ENCODE data around the gene SEMA3E. TPM values are rescaled to one million over a fixed set of nuclear protein-coding genes. Genes with fewer than 3 reads are reported as not detected.
"Not testable (repeated sequence)": the region's sequence is repeated elsewhere in the genome, so short reads cannot be mapped to it uniquely, and the experiment has no call there.

Gene SEMA3E
- total RNA-seq, 2 experiments from 2014 or later = not detected

DNA sequence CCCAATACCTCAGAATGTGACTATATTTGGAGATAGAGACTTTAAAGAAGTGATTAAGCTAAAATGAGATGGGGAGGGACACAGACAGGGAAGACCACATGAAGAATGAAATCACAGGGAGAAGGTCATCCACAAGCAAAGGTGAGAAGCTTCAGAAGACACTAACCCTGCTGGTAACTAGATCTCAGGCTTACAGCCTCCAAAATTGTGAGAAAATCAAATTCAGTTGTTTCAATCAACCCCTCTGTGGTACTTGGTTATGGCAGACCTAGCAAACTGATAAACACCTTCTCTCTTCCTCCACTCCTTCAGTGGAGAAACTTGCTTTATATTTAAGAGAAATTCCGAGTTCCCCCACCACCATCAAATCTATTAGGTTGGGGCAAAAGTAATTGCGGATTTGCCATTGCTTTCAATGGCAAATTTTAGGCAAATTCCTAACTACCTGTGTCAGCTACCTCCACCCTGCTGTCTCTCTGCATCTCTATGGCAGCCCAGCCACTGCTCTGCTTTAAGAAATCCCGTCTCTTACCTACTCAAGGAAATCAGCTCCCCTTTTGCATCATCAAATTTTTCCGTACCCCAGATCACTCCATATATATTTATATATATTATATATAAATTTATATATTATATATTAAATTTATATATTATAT, 38.2 kb downstream of the SEMA3E start:
- H3K27me3 Mint-ChIP-seq = no peaks in the 10 kb centered on the region
- no peak overlapping the region for H3K27ac Mint-ChIP-seq
- H3K4me3 Mint-ChIP-seq = no peak overlapping the region
- no peaks in the 10 kb centered on the region for H3K36me3 Mint-ChIP-seq
- no peaks in the 10 kb centered on the region for H3K4me1 Mint-ChIP-seq
- DNase-seq = no peak
- peaks cover 1% of the 10 kb centered on the region for H3K9me3 Mint-ChIP-seq

DNA sequence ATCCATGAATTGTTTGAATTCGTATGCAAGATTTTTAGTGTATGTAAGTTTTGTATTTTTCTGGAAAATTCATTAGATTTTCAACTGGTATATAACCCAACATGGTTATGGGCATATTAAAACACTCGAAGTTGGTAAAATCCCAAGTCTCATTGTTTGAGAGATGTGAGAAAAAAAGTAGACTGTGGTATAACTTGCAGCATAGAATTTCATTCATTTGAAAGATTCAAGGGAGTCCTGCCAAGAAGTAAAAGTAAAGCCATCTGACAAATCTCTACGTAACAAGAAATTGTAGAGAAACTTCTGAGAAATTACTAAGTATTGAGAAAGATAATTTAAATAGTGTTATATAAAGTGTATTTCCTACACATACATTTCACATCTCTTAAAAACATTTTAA, 40.2 kb downstream of the SEMA3E start:
- no peak overlapping the region for H3K27ac Mint-ChIP-seq
- H3K9me3 Mint-ChIP-seq = peaks cover 4% of the 10 kb centered on the region
- DNase-seq = no peak
- no peaks in the 10 kb centered on the region for H3K4me1 Mint-ChIP-seq
- no peaks in the 10 kb centered on the region for H3K36me3 Mint-ChIP-seq
- no peak overlapping the region for H3K4me3 Mint-ChIP-seq
- H3K27me3 Mint-ChIP-seq = no peaks in the 10 kb centered on the region

DNA sequence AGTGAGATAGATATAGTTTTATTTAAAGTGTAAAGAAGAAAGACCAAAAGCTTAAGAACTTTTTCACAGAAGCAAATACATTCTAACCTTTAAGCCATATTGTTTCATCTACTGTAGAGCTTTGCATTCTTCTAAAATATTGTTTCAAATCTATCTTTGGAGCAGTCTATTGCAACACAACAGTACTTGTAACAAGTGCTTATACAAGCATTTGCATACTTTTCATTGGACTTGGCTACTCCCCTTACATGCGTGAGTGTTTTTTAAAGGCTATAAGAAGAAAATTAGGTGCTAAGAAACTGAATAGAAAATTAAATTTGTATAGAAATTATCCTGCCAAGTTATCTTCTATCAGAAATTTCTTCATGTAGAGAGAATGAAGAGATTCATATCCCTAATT, 45.3 kb downstream of the SEMA3E start:
- no peaks in the 10 kb centered on the region for H3K27me3 Mint-ChIP-seq
- H3K27ac Mint-ChIP-seq = no peak overlapping the region
- no peak for DNase-seq
- H3K9me3 Mint-ChIP-seq = peaks cover 4% of the 10 kb centered on the region
- no peaks in the 10 kb centered on the region for H3K36me3 Mint-ChIP-seq
- H3K4me3 Mint-ChIP-seq = no peak overlapping the region
- H3K4me1 Mint-ChIP-seq = no peaks in the 10 kb centered on the region

DNA sequence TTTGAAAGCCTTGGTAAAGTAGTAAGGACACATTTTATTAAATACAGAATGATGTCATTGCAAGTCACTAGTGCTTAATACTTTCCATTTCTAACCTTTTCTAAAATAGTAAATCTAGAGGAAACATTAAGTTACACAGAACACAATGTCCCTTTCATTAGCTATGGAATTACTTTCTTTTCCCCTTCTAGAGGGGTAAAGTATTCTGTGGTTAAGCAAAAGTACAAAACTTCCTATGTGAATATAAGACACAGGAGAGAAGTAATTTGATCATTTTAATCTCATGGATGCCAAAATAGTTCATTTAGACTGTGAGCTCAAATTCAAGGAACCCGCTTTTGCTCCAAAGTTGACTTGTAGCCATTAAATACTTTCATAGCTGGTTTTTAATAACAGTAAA, 49.8 kb downstream of the SEMA3E start:
- no peak for DNase-seq
- H3K4me1 Mint-ChIP-seq = no peaks in the 10 kb centered on the region
- no peak overlapping the region for H3K27ac Mint-ChIP-seq
- H3K36me3 Mint-ChIP-seq = no peaks in the 10 kb centered on the region
- no peaks in the 10 kb centered on the region for H3K9me3 Mint-ChIP-seq
- no peaks in the 10 kb centered on the region for H3K27me3 Mint-ChIP-seq
- no peak overlapping the region for H3K4me3 Mint-ChIP-seq

DNA sequence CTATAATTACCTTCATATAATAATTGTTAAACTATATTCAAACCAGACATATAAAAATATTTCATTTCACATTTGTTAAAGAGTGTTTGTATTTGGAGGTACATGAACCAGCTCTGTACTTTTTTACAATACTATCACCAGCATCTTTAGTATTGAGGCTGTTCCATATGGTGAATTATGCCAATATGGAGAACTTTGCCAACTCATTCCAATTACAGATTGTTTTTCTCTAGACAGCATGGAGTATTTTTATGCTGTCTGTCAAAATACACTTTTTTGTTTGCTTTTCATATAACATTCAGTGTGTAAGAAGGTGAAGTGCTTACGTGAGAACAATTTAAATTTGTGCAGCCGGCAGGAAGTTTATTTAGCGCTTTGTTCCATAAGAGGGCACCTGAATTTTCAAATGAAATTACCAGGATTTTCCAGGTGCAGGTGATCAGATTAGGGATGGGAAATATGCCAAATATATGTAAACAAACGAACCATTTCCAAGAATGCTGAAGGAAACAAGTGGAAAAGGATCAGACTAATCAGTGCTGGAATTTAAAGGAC, 54.9 kb downstream of the SEMA3E start:
- no peak overlapping the region for H3K27ac Mint-ChIP-seq
- no peak for DNase-seq
- H3K4me1 Mint-ChIP-seq = no peaks in the 10 kb centered on the region
- H3K4me3 Mint-ChIP-seq = no peak overlapping the region
- H3K9me3 Mint-ChIP-seq = no peaks in the 10 kb centered on the region
- H3K27me3 Mint-ChIP-seq = no peaks in the 10 kb centered on the region
- no peaks in the 10 kb centered on the region for H3K36me3 Mint-ChIP-seq

DNA sequence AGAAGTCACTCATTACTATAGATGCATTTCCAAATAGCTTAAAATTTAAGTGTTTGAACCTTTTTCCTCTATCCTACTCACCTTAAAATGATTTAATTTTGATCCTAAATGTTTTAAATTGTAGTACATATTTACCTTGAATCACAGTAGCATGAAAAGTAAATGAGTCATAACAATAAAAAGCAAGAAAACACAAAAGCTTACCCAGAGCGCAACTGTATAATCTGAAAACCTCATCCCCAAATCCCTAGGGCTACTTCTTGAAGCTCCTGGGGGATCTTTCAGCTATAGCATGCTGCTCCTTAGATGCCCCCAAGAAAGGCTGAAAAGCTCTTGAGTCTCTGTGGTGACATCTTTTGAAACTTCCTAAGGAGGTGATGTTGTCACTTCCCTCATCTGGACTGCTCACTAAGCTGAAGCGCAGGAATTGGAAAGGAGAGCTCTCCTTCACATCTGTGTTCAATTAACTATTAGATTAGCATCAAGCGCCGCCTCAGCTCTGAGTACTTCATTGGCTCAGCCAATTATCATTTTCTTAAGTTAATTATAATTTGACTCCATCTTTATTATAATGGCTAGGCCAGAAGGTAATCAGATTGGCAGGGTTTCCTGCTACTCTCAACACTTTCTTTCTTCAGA, 60.2 kb downstream of the SEMA3E start:
- Mint-ChIP-seq H3K36me3 (no peaks in the 10 kb centered on the region), H3K4me3 (no peak overlapping the region), H3K4me1 (no peaks in the 10 kb centered on the region), H3K27me3 (no peaks in the 10 kb centered on the region), H3K27ac (no peak overlapping the region), H3K9me3 (peaks cover 2% of the 10 kb centered on the region)
- DNase-seq = no peak

DNA sequence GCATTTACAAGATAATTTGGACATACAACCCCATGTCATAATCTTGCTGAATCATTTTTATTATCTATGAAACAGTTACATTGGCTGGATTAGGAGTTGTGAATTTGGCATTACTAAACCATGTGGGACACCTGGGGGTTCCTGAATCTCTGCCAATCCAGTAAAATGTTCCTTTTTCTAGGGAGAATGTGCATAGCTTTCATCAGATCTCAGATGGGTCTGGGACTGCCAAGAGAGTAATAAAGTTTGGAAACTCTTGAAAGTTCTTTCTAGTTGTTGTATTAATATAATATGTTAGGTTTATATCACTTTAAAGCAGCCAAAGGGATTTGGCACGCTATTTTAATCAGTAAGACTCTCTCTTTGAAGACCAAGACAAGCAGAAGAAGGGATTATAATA, 62.7 kb downstream of the SEMA3E start:
- Mint-ChIP-seq H3K9me3 (peaks cover 2% of the 10 kb centered on the region), H3K4me1 (no peaks in the 10 kb centered on the region), H3K36me3 (no peaks in the 10 kb centered on the region), H3K27ac (no peak overlapping the region), H3K4me3 (no peak overlapping the region), H3K27me3 (no peaks in the 10 kb centered on the region)
- no peak for DNase-seq

DNA sequence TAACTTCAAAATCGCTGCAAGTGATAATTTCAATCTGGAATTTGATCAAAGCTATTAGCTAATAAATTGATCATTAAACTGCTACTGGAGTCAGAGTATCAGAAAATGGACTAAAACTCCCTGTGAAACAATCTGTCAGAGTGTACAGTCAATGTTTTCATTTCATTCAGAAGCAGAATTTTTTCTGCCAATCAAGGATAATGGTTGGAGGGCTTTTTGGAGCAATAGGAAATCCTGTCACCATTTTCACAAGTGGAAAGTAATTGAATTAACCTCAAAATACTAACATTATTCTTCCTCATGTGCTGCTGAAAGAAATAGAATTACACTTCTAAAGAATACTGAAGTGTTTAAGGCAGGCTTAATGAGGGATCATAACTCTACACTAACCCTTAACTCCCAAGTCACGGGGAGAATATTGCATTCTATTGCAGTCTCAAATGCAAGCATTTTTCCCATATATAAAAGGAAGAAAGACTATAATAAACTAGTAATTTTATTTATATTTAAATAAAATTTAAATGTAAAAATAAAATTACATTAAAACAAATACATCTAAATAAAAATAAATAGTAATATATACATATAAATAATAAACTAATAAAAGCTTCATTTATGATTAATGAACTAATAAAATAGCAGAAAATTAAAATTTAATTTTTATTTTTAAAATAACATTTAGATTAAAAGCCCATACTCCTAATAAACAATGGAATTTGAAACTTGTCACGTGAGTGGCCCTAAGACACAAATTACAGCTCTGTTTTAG, 67.1 kb downstream of the SEMA3E start:
- H3K27ac Mint-ChIP-seq = no peak overlapping the region
- peaks cover 2% of the 10 kb centered on the region for H3K9me3 Mint-ChIP-seq
- no peaks in the 10 kb centered on the region for H3K27me3 Mint-ChIP-seq
- no peak for DNase-seq
- H3K4me1 Mint-ChIP-seq = no peaks in the 10 kb centered on the region
- H3K4me3 Mint-ChIP-seq = no peak overlapping the region
- no peaks in the 10 kb centered on the region for H3K36me3 Mint-ChIP-seq

DNA sequence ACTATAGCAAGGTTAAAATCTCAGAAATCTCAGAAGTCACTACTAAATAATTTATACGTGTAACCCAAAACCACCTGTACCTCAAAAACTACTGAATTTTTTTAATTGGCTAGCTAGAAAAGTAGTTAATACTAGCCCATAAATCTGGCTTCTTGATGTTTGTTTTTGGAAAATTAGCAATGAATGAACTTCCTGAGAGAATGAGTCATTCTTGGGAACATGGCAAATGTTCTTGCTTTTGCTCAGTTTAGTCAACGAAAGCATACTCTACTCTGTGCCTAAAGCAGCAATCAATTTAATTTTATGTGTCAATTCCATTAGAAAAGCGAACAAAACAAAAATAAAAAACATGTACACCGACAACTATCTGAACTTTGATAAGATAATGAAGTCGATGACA, 69.2 kb downstream of the SEMA3E start:
- no peaks in the 10 kb centered on the region for H3K27me3 Mint-ChIP-seq
- DNase-seq = no peak
- H3K9me3 Mint-ChIP-seq = no peaks in the 10 kb centered on the region
- H3K36me3 Mint-ChIP-seq = no peaks in the 10 kb centered on the region
- no peak overlapping the region for H3K27ac Mint-ChIP-seq
- no peaks in the 10 kb centered on the region for H3K4me1 Mint-ChIP-seq
- no peak overlapping the region for H3K4me3 Mint-ChIP-seq

DNA sequence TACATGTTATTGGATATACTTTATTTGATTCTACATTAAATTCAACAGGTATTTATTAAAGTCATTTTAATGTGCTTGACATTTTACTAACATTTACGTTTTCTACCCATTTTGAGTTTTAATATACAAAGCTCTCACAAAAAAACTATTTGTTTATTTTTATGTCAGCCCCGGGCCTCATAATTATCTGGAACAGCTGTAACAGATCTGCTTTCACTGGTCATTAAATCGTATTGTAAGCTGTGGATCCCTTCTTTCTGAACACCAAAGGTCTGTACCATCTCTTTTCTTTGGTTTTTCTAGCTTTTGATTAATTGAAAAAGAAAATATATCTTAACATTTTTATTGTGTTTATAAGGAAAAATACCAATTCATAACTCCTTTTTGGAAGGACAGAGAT, 73.5 kb downstream of the SEMA3E start:
- H3K27ac Mint-ChIP-seq = no peak overlapping the region

DNA sequence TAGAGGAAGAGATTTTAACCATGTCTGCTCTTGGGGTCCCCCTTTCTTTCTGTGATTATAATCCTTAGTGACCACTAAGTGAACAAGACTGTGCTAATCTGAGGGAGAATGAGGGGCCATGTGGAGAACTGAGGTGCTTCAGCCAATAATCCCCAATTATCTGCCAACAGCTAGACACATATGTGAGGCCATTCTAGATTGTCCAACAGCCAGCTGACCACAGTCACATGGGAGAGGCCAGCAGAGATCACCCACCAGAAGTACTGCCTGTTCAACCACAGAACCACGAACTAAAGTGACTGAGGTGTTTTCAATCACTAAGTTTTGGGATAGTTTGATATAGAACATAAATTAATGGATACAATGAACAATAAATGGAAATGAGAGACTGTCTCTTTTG, 74.3 kb downstream of the SEMA3E start:
- no peaks in the 10 kb centered on the region for H3K27me3 Mint-ChIP-seq
- H3K4me3 Mint-ChIP-seq = no peak overlapping the region
- H3K4me1 Mint-ChIP-seq = no peaks in the 10 kb centered on the region
- no peak overlapping the region for H3K27ac Mint-ChIP-seq
- H3K9me3 Mint-ChIP-seq = peaks cover 3% of the 10 kb centered on the region
- DNase-seq = no peak
- H3K36me3 Mint-ChIP-seq = no peaks in the 10 kb centered on the region

More for the DNA sequence above, 73.5 kb downstream of the SEMA3E start:
- Mint-ChIP-seq H3K9me3 (peaks cover 1% of the 10 kb centered on the region), H3K36me3 (no peaks in the 10 kb centered on the region), H3K27me3 (no peaks in the 10 kb centered on the region), H3K4me1 (no peaks in the 10 kb centered on the region), H3K4me3 (no peak overlapping the region)
- no peak for DNase-seq

DNA sequence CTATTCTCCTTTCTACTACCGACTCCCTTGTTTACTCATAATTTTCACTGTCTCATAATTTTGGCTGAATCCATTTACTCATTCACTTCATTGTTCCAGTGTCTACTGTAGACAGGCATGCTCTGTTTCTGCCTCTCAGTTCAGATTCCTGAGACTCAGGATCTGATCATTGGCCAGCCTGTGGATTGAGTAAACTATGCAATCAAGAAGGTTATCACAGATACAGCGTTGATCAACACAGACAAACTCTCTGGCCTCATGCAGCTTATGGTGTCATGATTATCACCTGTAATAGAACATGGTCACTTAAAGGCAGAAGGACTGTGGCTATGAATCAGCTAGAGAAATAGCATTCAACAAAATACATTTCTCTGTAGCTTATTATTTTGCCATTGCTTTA, 86.0 kb downstream of the SEMA3E start:
- no peaks in the 10 kb centered on the region for H3K36me3 Mint-ChIP-seq
- no peak overlapping the region for H3K4me3 Mint-ChIP-seq
- H3K4me1 Mint-ChIP-seq = no peaks in the 10 kb centered on the region
- H3K9me3 Mint-ChIP-seq = peaks cover 3% of the 10 kb centered on the region
- no peaks in the 10 kb centered on the region for H3K27me3 Mint-ChIP-seq
- no peak overlapping the region for H3K27ac Mint-ChIP-seq
- DNase-seq = no peak

DNA sequence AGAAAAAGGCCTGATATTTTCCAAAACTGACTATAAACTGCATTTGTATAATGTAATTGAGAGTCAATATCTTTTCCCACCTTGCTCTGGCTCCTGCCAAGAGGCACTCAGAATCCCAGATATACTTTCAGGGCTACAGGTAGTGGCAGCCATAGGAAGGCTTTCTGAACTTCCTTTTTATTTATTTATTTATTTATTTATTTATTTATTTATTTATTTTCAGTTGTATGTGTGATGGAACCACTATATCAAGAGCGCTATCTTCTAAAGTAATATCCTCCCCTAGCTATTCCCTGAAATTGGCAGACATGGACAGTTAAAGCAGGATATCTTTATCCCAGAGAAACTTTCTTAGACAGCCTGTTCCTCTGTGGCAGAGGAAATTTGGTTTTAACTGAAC, 86.7 kb downstream of the SEMA3E start:
- Mint-ChIP-seq H3K36me3 (no peaks in the 10 kb centered on the region), H3K4me1 (no peaks in the 10 kb centered on the region), H3K9me3 (peaks cover 3% of the 10 kb centered on the region), H3K27me3 (no peaks in the 10 kb centered on the region), H3K27ac (no peak overlapping the region), H3K4me3 (no peak overlapping the region)
- no peak for DNase-seq

DNA sequence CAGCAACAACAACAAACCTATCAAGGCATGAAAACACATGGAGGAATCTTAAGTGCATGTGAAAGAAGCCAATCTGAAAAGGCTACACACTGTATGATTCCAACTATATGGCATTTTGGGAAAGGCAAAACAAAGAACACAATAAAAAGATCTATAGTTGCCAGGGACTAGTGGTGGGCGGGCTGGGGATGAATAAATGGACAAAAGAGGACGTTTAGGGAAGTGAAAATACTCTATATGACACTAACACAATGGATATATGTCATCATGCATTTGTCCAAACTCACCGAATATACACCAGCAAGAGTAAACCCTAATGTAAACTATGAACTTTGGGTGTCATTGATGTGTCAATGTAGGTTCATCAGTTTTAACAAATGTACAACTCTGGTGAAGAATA, 89.1 kb downstream of the SEMA3E start:
- H3K36me3 Mint-ChIP-seq = no peaks in the 10 kb centered on the region
- H3K9me3 Mint-ChIP-seq = peaks cover 2% of the 10 kb centered on the region
- no peak for DNase-seq
- H3K4me1 Mint-ChIP-seq = no peaks in the 10 kb centered on the region
- no peak overlapping the region for H3K27ac Mint-ChIP-seq
- H3K4me3 Mint-ChIP-seq = no peak overlapping the region
- H3K27me3 Mint-ChIP-seq = no peaks in the 10 kb centered on the region

DNA sequence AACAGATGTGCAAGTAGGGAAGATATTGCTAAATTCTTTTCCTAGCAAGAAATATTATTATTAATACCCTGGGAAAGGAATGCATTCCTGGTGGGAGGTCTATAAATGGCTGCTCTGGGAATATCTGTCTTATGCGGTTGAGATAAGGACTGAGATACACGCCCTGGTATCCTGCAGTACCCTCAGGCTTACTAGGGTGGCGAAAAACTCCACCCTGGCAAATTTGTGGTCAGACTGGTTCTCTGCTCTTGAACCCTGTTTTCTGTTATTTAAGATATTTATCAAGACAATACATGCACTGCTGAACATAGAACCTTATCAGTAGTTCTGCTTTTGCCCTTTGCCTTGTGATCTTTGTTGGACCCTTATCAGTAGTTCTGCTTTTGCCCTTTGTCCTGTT, 96.4 kb downstream of the SEMA3E start:
- H3K4me1 Mint-ChIP-seq, H3K27me3 Mint-ChIP-seq, H3K9me3 Mint-ChIP-seq, H3K27ac Mint-ChIP-seq, DNase-seq, H3K4me3 Mint-ChIP-seq, H3K36me3 Mint-ChIP-seq: not testable (repeated sequence)
